GM10266 (cell line): ENCODE results near the gene LRIG3.

ENCODE experiments used
- DNase-seq: peaks from one replicate; pipeline ENCODE4 v3.0.0; 2012; ENCODE audit errors: extremely low spot score
- CTCF ChIP-seq: IDR thresholded peaks from 2 replicates; pipeline ENCODE4 v1.5.1; 2012; ENCODE audit warnings: mild to moderate bottlenecking, low read depth; ENCODE audit not compliant: control insufficient read depth, insufficient read depth; ENCODE audit errors: missing control alignments

Gene LRIG3

GRCh38 chr12:58920102-58920960 lies at the start of gene LRIG3:
TSS of gene LRIG3 (minus strand) at chr12:58920504. CDS start at chr12:58920235, 269 bp downstream.
- peak; percentile 80 for DNase-seq
- TF ChIP-seq CTCF: no peak

- no peak for TF ChIP-seq CTCF
- DNase-seq: no peak
Measured at GRCh38 chr12:58969237-58969636, 48.9 kb upstream of the LRIG3 start.

- no peak for DNase-seq
- TF ChIP-seq CTCF: no peak
Measured at GRCh38 chr12:58967561-58967960, 47.3 kb upstream of the LRIG3 start.

GRCh38 chr12:58966939-58967338 lies 46.6 kb upstream of the LRIG3 start:
- no peak for DNase-seq
- TF ChIP-seq CTCF: no peak

GRCh38 chr12:58965568-58965967 lies 45.3 kb upstream of the LRIG3 start:
- TF ChIP-seq CTCF: no peak
- no peak for DNase-seq

GRCh38 chr12:58963844-58964243 lies 43.5 kb upstream of the LRIG3 start:
- DNase-seq: no peak
- no peak for TF ChIP-seq CTCF

GRCh38 chr12:58961906-58962305 lies 41.6 kb upstream of the LRIG3 start:
- TF ChIP-seq CTCF: no peak
- DNase-seq: no peak
